Measurements from ENCODE around the gene KIF26B.

- TF ChIP-seq EZH2 (IDR thresholded peaks at IDR 0.05; ENCODE audit: insufficient read depth, poor library complexity, severe bottlenecking), result no peak
- TF ChIP-seq EZH2phosphoT487 (IDR thresholded peaks at IDR 0.05; ENCODE audit: insufficient read depth, low read depth), result no peak
These were observed 529.4 kb downstream of the KIF26B start for GRCh38 chr1:245684166-245684565.

All from GM23248 (cell line).